GM12878 (cell line): ENCODE data around the gene CDK13. TPM values are rescaled to one million over a fixed set of nuclear protein-coding genes. Genes with fewer than 3 reads are reported as not detected.

ENCODE experiments used
- ATAC-seq: fragments of 200-7000 bp; cut with Tn5 transposase; 3 replicates; pipeline ENCODE4 v1.9.1; 2020; ENCODE audit warnings: mild to moderate bottlenecking, moderate library complexity
- BruUV-seq: library from RNA; stranded (reverse); fragments of 400-500 nt; replicated peaks from 2 replicates; lab custom pipeline; 2021; lab: Mats Ljungman, UMichigan
- CTCF ChIA-PET: fragments of 300-600 bp; sonication (Branson Sonifier 250); formaldehyde crosslinking; extraction: SDS; loops from one replicate; lab custom pipeline; 2021; ENCODE audit warnings: inconsistent platforms; lab: Yijun Ruan, JAX
- POLR2A ChIA-PET: fragments of 350-600 bp; formaldehyde crosslinking; extraction: SDS; loops from one replicate; lab custom pipeline; 2021; ENCODE audit warnings: inconsistent platforms; lab: Charles Lee
- RAD21 ChIA-PET: fragments of 300-600 bp; sonication (Branson Sonifier 250); formaldehyde crosslinking; loops from one replicate; lab custom pipeline; 2023; ENCODE audit warnings: antibody characterized with exemption; ENCODE audit not compliant: unreplicated experiment; lab: Charles Lee
- SMC1A ChIA-PET: fragments of 300-600 bp; sonication (Branson Sonifier 250); formaldehyde crosslinking; loops from one replicate; lab custom pipeline; 2023; ENCODE audit not compliant: unreplicated experiment, uncharacterized antibody; lab: Charles Lee
- DNase-seq: peaks from one replicate; pipeline ENCODE4 v3.0.0-alpha.2; 2011; ENCODE audit warnings: low read depth, low spot score
- FAIRE-seq: peaks from 3 replicates; lab custom pipeline; 2011; peaks lifted over from hg19 to GRCh38; lab: Jason Lieb, UNC
- H2AFZ ChIP-seq: 2 replicates; pipeline ENCODE4 v1.6.0; 2011; ENCODE audit warnings: low read depth, low read length, control low read depth; ENCODE audit not compliant: control insufficient read depth
- H3K27ac ChIP-seq: 2 replicates; pipeline ENCODE4 v1.5.1; 2011; ENCODE audit warnings: control low read depth; ENCODE audit not compliant: control insufficient read depth, insufficient read depth
- H3K27me3 ChIP-seq, 2 experiments: replicated peaks in 1 of 2; 2 replicates each; pipeline versions ENCODE4 v1.6.0 to v1.6.1; 2011; ENCODE audit warnings: low read length in 1 of 2; ENCODE audit not compliant: control insufficient read depth in 2 of 2, insufficient read depth in 2 of 2
- H3K36me3 ChIP-seq, 2 experiments: 2 replicates each; pipeline ENCODE4 v1.5.1; 2011; ENCODE audit warnings: low read length in 1 of 2; ENCODE audit not compliant: control insufficient read depth in 2 of 2, insufficient read depth in 2 of 2
- H3K4me1 ChIP-seq: 2 replicates; pipeline ENCODE4 v1.6.1; 2011; ENCODE audit warnings: mild to moderate bottlenecking, low read length, moderate library complexity, mixed read lengths; ENCODE audit not compliant: control insufficient read depth, insufficient read depth
- H3K4me2 ChIP-seq: 2 replicates; pipeline ENCODE4 v1.6.0; 2011; ENCODE audit warnings: control low read depth; ENCODE audit not compliant: control insufficient read depth, insufficient read depth
- H3K4me3 ChIP-seq: fragments of 200-600 bp; sonication (generic); 2 replicates; pipeline ENCODE4 v1.5.1; 2016
- H3K79me2 ChIP-seq: 2 replicates; pipeline ENCODE4 v1.6.0; 2011; ENCODE audit warnings: low read length; ENCODE audit not compliant: control insufficient read depth, insufficient read depth
- H3K9ac ChIP-seq: 2 replicates; pipeline ENCODE4 v1.8.0; 2011; ENCODE audit warnings: low read length, control low read depth, mixed read lengths; ENCODE audit not compliant: control insufficient read depth, insufficient read depth
- H3K9me3 ChIP-seq: replicated peaks from 3 replicates; pipeline ENCODE4 v1.5.1; 2011; ENCODE audit warnings: mild to moderate bottlenecking, low read length; ENCODE audit not compliant: control insufficient read depth, insufficient read depth
- H4K20me1 ChIP-seq: 2 replicates; pipeline ENCODE4 v1.6.0; 2011; ENCODE audit not compliant: control insufficient read depth, insufficient read depth
- FOXM1 ChIP-seq: IDR thresholded peaks from 2 replicates; pipeline ENCODE4 v1.6.1; 2012; ENCODE audit warnings: low read depth, mild to moderate bottlenecking, inconsistent platforms, low read length, moderate library complexity
- IKZF1 ChIP-seq: fragments of 450-650 bp; conservative IDR thresholded peaks from 2 replicates; pipeline ENCODE4 v1.6.1; 2017; ENCODE audit warnings: antibody characterized with exemption, mild to moderate bottlenecking
- IKZF2 ChIP-seq, 2 experiments: fragments of 450-650 bp; IDR thresholded peaks; 2 replicates each; pipeline ENCODE4 v1.6.1; 2017; ENCODE audit warnings: mild to moderate bottlenecking in 2 of 2, moderate library complexity in 2 of 2
- MYC ChIP-seq: IDR thresholded peaks from 2 replicates; pipeline ENCODE4 v1.6.1; 2011; ENCODE audit warnings: mild to moderate bottlenecking, low read length, moderate library complexity, inconsistent platforms; ENCODE audit not compliant: insufficient read depth, insufficient replicate concordance, insufficient read length, severe bottlenecking
- NFYB ChIP-seq: IDR thresholded peaks from 2 replicates; pipeline ENCODE4 v1.6.1; 2011; ENCODE audit warnings: low read depth, mild to moderate bottlenecking, low read length, improper control_type of control experiment, moderate library complexity; ENCODE audit not compliant: insufficient read depth
- NRF1 ChIP-seq: conservative IDR thresholded peaks from 2 replicates; pipeline ENCODE4 v1.6.1; 2011; ENCODE audit warnings: mild to moderate bottlenecking, low read depth, low read length, improper control_type of control experiment
- POLR2AphosphoS2 ChIP-seq: IDR thresholded peaks from 2 replicates; pipeline ENCODE4 v1.6.1; 2011; ENCODE audit warnings: low read depth, mild to moderate bottlenecking, low read length, improper control_type of control experiment, moderate library complexity
- RB1 ChIP-seq: fragments of 450-650 bp; formaldehyde crosslinking; IDR thresholded peaks from 2 replicates; pipeline ENCODE4 v1.6.1; 2017; ENCODE audit warnings: mild to moderate bottlenecking, borderline replicate concordance
- SIN3A ChIP-seq: IDR thresholded peaks from 2 replicates; pipeline ENCODE4 v1.6.1; 2012; ENCODE audit warnings: low read depth, low read length, improper control_type of control experiment
- ZNF207 ChIP-seq: fragments of 450-650 bp; IDR thresholded peaks from 2 replicates; pipeline ENCODE4 v1.6.1; 2014; ENCODE audit warnings: antibody characterized with exemption, mild to moderate bottlenecking, borderline replicate concordance
- WGBS: methylation state at CpG from one replicate; pipeline ENCODE4 v1.1.6; 2016; ENCODE audit warnings: low lambda C conversion rate; ENCODE audit not compliant: insufficient replicate concordance, insufficient coverage; ENCODE audit errors: missing lambda C conversion rate; 5-methylcytosine and 5-hydroxymethylcytosine counted together
- in situ Hi-C: fragments of 300-500 bp; cut with MboI; formaldehyde crosslinking; loops from 9 replicates; pipeline ENCODE4 v1.14.3; 2018; ENCODE audit warnings: mixed read lengths
- intact Hi-C: fragments of 100-400 bp; cut with micrococcal nuclease; formaldehyde crosslinking; loops from one replicate; pipeline ENCODE4 v1.14.2; 2022; ENCODE audit not compliant: unreplicated experiment
- polyA plus RNA-seq, 11 experiments: library from polyadenylated mRNA; depleted of rRNA in 4 of 11; unstranded in 6 of 11; stranded (reverse) in 5 of 11; fragments of >200 nt; fragmentation: Nextera tagmentation in 4 of 11; fragmentation: Illumina TruSeq in 1 of 11; extraction: Ambion mirVana in 4 of 11; extraction: Trizol in 1 of 11; gene quantifications; 1 replicate in 1 of 11; 2 replicates in 10 of 11; pipeline versions ENCODE4 v1.2.1 to v1.2.3, GENCODE V29; 2011 to 2016; ENCODE audit warnings: inconsistent platforms in 2 of 11, missing spikeins in 2 of 11, low read depth in 1 of 11
- total RNA-seq, 4 experiments: library from RNA; depleted of rRNA in 3 of 4; stranded (reverse); fragments of >200 nt in 3 of 4; fragmentation: Illumina TruSeq in 1 of 4; extraction: Trizol in 1 of 4; gene quantifications; 2 replicates each; pipeline versions ENCODE4 v1.2.1 to v1.2.3, GENCODE V29; 2013 to 2021
- TF ChIP-seq, protein P1 (sequence below): IDR thresholded peaks from 2 replicates; pipeline ENCODE4 v1.6.1; 2012; ENCODE audit warnings: mild to moderate bottlenecking, low read depth, low read length
- TF ChIP-seq, protein P2 (sequence below): fragments of 450-650 bp; IDR thresholded peaks from 2 replicates; pipeline ENCODE4 v1.6.1; 2016; ENCODE audit warnings: mild to moderate bottlenecking, moderate library complexity, borderline replicate concordance
- TF ChIP-seq, protein P3 (sequence below): IDR thresholded peaks from 2 replicates; pipeline ENCODE4 v1.6.1; 2011; ENCODE audit warnings: low read depth, mild to moderate bottlenecking, low read length, moderate library complexity, borderline replicate concordance; ENCODE audit errors: extremely low read depth

Gene CDK13
- total and polyA plus RNA-seq, 10 of the 15 experiments (the other 5 are each of a cell fraction or from before 2014, with no cell fraction given) = 10.8 to 44.4 (median 28.0) TPM

GRCh38 chr7:39934132-39934531 lies 15.9 kb upstream of the CDK13 start:
- TF ChIP-seq FOXM1 (no peak), IKZF1 (no peak), POLR2AphosphoS2 (no peak), NFYB (no peak), MYC (no peak), ZNF207 (no peak), SIN3A (no peak), NRF1 (no peak), IKZF2 (IDR thresholded peaks at IDR 0.05) (no peak), RB1 (no peak)
- TF ChIP-seq, protein P1, sequence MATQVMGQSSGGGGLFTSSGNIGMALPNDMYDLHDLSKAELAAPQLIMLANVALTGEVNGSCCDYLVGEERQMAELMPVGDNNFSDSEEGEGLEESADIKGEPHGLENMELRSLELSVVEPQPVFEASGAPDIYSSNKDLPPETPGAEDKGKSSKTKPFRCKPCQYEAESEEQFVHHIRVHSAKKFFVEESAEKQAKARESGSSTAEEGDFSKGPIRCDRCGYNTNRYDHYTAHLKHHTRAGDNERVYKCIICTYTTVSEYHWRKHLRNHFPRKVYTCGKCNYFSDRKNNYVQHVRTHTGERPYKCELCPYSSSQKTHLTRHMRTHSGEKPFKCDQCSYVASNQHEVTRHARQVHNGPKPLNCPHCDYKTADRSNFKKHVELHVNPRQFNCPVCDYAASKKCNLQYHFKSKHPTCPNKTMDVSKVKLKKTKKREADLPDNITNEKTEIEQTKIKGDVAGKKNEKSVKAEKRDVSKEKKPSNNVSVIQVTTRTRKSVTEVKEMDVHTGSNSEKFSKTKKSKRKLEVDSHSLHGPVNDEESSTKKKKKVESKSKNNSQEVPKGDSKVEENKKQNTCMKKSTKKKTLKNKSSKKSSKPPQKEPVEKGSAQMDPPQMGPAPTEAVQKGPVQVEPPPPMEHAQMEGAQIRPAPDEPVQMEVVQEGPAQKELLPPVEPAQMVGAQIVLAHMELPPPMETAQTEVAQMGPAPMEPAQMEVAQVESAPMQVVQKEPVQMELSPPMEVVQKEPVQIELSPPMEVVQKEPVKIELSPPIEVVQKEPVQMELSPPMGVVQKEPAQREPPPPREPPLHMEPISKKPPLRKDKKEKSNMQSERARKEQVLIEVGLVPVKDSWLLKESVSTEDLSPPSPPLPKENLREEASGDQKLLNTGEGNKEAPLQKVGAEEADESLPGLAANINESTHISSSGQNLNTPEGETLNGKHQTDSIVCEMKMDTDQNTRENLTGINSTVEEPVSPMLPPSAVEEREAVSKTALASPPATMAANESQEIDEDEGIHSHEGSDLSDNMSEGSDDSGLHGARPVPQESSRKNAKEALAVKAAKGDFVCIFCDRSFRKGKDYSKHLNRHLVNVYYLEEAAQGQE = no peak
- TF ChIP-seq, protein P2, sequence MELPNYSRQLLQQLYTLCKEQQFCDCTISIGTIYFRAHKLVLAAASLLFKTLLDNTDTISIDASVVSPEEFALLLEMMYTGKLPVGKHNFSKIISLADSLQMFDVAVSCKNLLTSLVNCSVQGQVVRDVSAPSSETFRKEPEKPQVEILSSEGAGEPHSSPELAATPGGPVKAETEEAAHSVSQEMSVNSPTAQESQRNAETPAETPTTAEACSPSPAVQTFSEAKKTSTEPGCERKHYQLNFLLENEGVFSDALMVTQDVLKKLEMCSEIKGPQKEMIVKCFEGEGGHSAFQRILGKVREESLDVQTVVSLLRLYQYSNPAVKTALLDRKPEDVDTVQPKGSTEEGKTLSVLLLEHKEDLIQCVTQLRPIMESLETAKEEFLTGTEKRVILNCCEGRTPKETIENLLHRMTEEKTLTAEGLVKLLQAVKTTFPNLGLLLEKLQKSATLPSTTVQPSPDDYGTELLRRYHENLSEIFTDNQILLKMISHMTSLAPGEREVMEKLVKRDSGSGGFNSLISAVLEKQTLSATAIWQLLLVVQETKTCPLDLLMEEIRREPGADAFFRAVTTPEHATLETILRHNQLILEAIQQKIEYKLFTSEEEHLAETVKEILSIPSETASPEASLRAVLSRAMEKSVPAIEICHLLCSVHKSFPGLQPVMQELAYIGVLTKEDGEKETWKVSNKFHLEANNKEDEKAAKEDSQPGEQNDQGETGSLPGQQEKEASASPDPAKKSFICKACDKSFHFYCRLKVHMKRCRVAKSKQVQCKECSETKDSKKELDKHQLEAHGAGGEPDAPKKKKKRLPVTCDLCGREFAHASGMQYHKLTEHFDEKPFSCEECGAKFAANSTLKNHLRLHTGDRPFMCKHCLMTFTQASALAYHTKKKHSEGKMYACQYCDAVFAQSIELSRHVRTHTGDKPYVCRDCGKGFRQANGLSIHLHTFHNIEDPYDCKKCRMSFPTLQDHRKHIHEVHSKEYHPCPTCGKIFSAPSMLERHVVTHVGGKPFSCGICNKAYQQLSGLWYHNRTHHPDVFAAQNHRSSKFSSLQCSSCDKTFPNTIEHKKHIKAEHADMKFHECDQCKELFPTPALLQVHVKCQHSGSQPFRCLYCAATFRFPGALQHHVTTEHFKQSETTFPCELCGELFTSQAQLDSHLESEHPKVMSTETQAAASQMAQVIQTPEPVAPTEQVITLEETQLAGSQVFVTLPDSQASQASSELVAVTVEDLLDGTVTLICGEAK = no peak
- TF ChIP-seq, protein P3, sequence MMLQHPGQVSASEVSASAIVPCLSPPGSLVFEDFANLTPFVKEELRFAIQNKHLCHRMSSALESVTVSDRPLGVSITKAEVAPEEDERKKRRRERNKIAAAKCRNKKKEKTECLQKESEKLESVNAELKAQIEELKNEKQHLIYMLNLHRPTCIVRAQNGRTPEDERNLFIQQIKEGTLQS = no peak
- Histone ChIP-seq H3K4me2 (no peak overlapping the region), H2AFZ (no peak overlapping the region), H3K36me3 (no peaks in the 10 kb centered on the region), H3K9ac (no peak overlapping the region), H3K27me3 (no peaks in the 10 kb centered on the region), H3K9me3 (no peaks in the 10 kb centered on the region), H3K4me3 (no peak overlapping the region), H3K79me2 (no peaks in the 10 kb centered on the region), H3K27ac (no peak overlapping the region), H4K20me1 (no peaks in the 10 kb centered on the region), H3K4me1 (no peaks in the 10 kb centered on the region)
- DNase-seq (no peak), ATAC-seq (no peak), FAIRE-seq (no peak)
- intact Hi-C loops = no loop called here
- POLR2A ChIA-PET = no interaction called here
- BruUV-seq = no TSS peak
- RAD21 ChIA-PET = no interaction called here
- in situ Hi-C loops = no loop called here
- CTCF ChIA-PET = no interaction called here
- 39% methylated on average over 1 of the region's 1 CpG for WGBS
- SMC1A ChIA-PET = no interaction called here
